ENCODE results near the gene RASGRF2.
"Not testable (repeated sequence)": the region's sequence is repeated elsewhere in the genome, so short reads cannot be mapped to it uniquely, and the experiment has no call there.

RASGRF2 gene

DNA sequence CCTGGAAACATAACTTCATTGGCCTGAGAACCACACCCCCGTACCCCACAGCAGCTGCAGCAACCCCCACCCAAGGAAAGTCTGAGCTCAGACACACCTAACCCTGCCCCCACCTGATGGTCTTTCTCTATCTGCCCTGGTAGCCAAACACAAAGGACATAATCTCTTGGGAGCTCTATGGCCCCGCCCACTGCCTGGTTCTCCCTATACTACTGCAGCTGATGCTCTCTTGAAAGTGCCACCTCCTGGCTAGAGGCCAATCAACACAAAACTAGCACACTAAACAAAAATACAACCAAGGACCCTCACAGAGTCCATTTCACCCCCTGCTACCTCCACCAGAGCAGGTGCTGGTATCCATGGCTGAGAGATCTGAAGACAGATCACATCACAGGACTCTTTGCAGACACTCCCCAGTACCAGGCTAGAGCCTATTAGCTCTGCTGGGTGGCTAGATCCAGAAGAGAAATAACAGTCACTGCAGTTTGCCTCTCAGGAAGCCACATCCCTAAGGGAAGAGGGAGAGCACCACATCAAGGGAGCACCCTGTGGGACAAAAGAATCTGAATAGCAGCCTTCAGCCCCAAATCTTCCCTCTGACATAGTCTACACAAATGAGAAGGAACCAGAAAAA is 310.3 kb downstream of the RASGRF2 start:
- DNase-seq (ENCODE audit: low read depth in 2 of 2) = not testable (repeated sequence)

All from activated CD8-positive, alpha-beta memory T cell treated with anti-CD3 and anti-CD28 coated beads for 4 hours (primary cell).